ENCODE results near the gene HSD17B10.

DNA sequence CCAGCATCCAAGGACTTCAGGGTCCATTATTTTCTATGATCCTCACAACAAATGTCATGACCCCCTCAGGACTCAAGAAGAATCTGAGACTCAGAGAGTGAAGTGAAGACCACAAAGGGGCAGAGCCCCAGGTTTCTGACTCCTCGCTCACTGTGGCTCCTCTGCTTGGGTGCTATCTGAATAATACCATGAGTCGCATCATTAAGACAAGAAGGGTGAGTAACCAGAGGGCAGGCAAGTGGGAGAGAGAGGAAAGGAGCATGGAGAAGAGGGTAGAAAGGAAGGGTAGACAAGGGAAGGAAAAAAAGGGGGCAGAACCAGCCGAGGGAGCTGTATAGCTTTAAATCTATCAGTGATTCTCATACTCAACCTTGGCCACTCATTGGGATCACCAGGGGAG, 15.5 kb upstream of the HSD17B10 start:
- TF ChIP-seq, protein P1, sequence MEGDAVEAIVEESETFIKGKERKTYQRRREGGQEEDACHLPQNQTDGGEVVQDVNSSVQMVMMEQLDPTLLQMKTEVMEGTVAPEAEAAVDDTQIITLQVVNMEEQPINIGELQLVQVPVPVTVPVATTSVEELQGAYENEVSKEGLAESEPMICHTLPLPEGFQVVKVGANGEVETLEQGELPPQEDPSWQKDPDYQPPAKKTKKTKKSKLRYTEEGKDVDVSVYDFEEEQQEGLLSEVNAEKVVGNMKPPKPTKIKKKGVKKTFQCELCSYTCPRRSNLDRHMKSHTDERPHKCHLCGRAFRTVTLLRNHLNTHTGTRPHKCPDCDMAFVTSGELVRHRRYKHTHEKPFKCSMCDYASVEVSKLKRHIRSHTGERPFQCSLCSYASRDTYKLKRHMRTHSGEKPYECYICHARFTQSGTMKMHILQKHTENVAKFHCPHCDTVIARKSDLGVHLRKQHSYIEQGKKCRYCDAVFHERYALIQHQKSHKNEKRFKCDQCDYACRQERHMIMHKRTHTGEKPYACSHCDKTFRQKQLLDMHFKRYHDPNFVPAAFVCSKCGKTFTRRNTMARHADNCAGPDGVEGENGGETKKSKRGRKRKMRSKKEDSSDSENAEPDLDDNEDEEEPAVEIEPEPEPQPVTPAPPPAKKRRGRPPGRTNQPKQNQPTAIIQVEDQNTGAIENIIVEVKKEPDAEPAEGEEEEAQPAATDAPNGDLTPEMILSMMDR (IDR thresholded peaks at IDR 0.05): no peak
- TF ChIP-seq POLR2A (IDR thresholded peaks at IDR 0.05): no peak
